GM19328 (cell line): ENCODE results near the gene LDLRAD3.

ENCODE experiments used
- ATAC-seq: cut with Tn5 transposase; IDR thresholded peaks from one replicate; pipeline ENCODE4 v1.9.1; 2021; ENCODE audit warnings: mild to moderate bottlenecking, moderate library complexity; ENCODE audit not compliant: unreplicated experiment

The LDLRAD3 gene

GRCh38 chr11:36195496-36196354 is 251.9 kb downstream of the LDLRAD3 start:
- ATAC-seq, result no peak

DNA sequence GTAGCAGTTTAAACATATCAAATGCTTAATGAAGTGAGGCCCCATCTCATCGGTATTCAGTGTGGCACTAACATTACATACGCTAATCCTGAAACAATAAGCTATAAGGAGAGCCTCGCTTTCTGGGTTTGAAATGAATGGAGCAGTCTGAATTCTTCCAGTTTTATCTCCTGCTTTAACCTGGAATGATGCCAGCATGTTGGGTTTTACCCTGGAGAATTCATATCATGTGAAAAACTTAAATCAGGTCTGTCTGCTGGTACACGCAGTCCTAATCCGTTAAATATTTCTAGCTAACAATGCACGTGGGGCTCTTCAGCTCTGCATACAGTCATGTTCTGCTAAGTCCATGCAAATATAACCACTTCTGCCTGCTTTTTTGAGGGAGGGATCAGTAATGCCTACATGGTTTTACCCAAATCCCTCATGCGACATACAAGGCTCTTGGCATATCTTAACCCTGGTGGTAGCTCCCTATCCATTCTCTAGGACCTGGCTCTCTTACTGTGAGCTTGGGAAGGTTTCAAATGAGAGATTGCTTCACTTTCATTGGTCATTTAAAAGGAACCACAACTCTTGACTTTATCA is 252.6 kb downstream of the LDLRAD3 start:
- no peak for ATAC-seq

GRCh38 chr11:36201411-36201810 is 257.5 kb downstream of the LDLRAD3 start:
- ATAC-seq, result no peak

DNA sequence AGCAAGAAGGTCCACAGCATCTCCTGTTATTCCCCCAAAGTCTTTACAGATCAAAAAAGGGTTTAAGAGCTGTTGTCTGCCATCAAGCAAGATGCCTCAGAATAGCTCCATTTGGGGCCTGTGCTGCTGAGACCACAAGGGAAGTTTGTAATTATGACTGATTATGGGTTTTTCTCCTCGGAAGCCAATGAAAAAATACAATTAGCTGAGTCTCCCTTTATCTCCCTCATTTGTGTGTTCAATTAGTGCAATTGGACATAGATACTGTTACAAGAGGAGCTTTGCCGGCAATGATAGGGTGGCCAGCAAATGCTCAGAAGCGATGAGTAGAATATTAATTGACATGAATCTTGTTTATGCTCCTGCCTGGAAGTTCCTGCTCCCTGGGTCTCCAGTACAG is 261.7 kb downstream of the LDLRAD3 start:
- no peak for ATAC-seq

GRCh38 chr11:36210529-36210928 is 266.7 kb downstream of the LDLRAD3 start:
- no peak for ATAC-seq

GRCh38 chr11:36211761-36212430 is 268.0 kb downstream of the LDLRAD3 start:
- ATAC-seq, result no peak

GRCh38 chr11:36212564-36213392 is 268.9 kb downstream of the LDLRAD3 start:
- no peak for ATAC-seq

DNA sequence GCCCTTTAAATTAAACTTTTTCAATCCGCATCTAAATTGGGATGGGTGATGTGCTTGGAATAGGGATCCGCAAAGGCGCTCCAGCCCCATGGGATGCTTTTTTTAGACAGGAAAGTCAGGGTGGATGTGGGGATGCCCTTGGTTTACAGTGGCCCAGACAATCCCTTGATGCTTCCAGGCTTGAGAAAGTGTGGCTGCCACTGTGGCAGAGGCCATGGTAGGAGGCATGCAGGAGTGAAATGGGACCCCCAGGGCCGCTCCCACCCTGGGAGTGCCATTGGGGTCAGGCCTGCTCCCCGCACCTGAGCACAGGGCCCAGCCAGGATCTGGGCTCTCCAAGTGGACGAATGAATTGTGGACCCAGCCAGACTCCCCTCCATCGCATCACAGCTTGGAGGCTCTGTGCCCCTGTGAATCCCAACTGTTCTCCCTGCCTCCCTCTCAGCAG is 269.6 kb downstream of the LDLRAD3 start:
- no peak for ATAC-seq

GRCh38 chr11:36214480-36214879 is 270.6 kb downstream of the LDLRAD3 start:
- ATAC-seq, result no peak

- no peak for ATAC-seq
Observed at GRCh38 chr11:36214976-36215692, 271.3 kb downstream of the LDLRAD3 start.

- ATAC-seq, result no peak
Observed at GRCh38 chr11:36215693-36216060, 271.8 kb downstream of the LDLRAD3 start.

GRCh38 chr11:36216061-36216615 is 272.3 kb downstream of the LDLRAD3 start:
- ATAC-seq, result no peak

- ATAC-seq, result no peak
Observed at GRCh38 chr11:36218283-36218921, 274.5 kb downstream of the LDLRAD3 start.

GRCh38 chr11:36219996-36220395 is 276.1 kb downstream of the LDLRAD3 start:
- no peak for ATAC-seq

GRCh38 chr11:36222831-36223635 is 279.2 kb downstream of the LDLRAD3 start:
- no peak for ATAC-seq

DNA sequence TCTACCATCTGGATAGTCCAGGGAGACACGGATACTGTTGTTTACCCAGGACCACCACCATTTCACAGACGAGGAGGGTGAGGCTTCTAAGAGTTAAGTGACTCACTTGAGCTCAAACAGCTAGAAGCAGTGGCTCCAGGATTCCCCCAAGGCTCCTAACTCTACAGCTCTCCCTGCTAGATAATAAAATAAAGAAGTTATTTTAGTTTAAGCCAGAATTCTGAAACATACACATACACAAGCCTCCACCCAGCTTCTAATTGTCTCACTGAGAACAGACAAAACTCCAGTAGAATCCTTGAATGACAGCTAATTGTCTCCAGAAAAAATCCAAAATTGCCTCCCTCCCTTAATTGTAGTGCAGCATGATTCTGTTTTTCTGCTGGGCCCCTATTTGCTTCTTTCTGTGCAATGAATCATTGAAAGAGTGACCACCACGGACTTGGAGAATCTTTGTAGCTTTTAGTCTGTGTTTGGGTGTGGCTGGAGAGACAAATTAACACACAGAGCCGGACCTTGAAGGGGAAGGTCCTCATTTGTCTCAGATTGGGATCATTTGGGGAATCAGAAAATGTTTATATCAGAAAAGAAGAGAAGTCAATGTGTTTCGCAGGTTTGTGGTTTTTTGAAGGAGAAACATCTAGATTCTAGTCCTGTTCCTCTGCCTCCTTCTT is 280.5 kb downstream of the LDLRAD3 start:
- ATAC-seq, result no peak

GRCh38 chr11:36227044-36227443 is 283.2 kb downstream of the LDLRAD3 start:
- no peak for ATAC-seq

- ATAC-seq, result no peak
Observed at GRCh38 chr11:36228689-36229088, 284.8 kb downstream of the LDLRAD3 start.
